Left lung (tissue), 10 donors: ENCODE measurements around the gene DLGAP1. TPM values are rescaled to one million over a fixed set of nuclear protein-coding genes. Genes with fewer than 3 reads are reported as not detected.
A peak's percentile ranks its signal among the peaks of the same experiment; 100 is the strongest.

Source experiments
- ATAC-seq: fragments of 200-7000 bp; cut with Tn5 transposase; one replicate; pipeline ENCODE4 v1.9.1; 2020; ENCODE audit warnings: moderate library complexity
- DNase-seq, 4 donors: peaks; one replicate each; pipeline ENCODE4 v3.0.0-alpha.2; 2013 to 2020
- H3K27ac ChIP-seq, 2 donors: fragments of 200-600 bp; sonication (generic) in 1 of 2; one replicate each; pipeline versions ENCODE4 v1.5.0 to v1.8.0; 2020 to 2021
- H3K27me3 ChIP-seq, 2 donors: fragments of 200-600 bp; sonication (generic) in 1 of 2; one replicate each; pipeline versions ENCODE4 v1.5.0 to v1.8.0; 2020 to 2021
- H3K36me3 ChIP-seq, 2 donors: fragments of 200-600 bp; sonication (generic) in 1 of 2; one replicate each; pipeline versions ENCODE4 v1.5.0 to v1.8.0; 2020 to 2021
- H3K4me1 ChIP-seq, 2 donors: fragments of 200-600 bp; one replicate each; pipeline ENCODE4 v1.8.0; 2021
- H3K4me3 ChIP-seq, 2 donors: fragments of 200-600 bp; sonication (generic) in 1 of 2; one replicate each; pipeline versions ENCODE4 v1.5.0 to v1.8.0; 2020 to 2021; ENCODE audit warnings: mild to moderate bottlenecking in 1 of 2
- H3K9me3 ChIP-seq, 2 donors: fragments of 200-600 bp; sonication (generic) in 1 of 2; one replicate each; pipeline versions ENCODE4 v1.5.0 to v1.8.0; 2020 to 2021
- intact Hi-C, 2 donors: fragments of 100-400 bp; cut with DNase I; formaldehyde crosslinking; loops; one replicate each; pipeline versions ENCODE4 v1.11.2 to v1.14.2; 2022
- polyA plus RNA-seq, 6 donors: library from polyadenylated mRNA; unstranded; fragments of 120-200 nt; gene quantifications; one replicate each; pipeline ENCODE4 v1.2.1, GENCODE V29; 2013; ENCODE audit not compliant: insufficient read length in 6 of 6
- total RNA-seq, 2 donors: library from RNA; stranded (reverse); fragmentation: NEBNext Ultra II Directional; extraction: Animal tissue kit (Norgen Biotek cat#: 25700); gene quantifications; one replicate each; pipeline ENCODE4 v1.2.1, GENCODE V29; 2021
- TF ChIP-seq, protein P1 (sequence below), 2 donors: fragments of 200-600 bp; sonication (generic) in 1 of 2; IDR thresholded peaks; one replicate each; pipeline versions ENCODE4 v1.5.0 to v1.8.0; 2021; ENCODE audit warnings: antibody characterized with exemption in 2 of 2
- donor health status: DM: no; HTN: yes; CAD: no.
- donor health status: DM: no; HTN: no; CAD: no.

Gene DLGAP1
- total and polyA plus RNA-seq, 8 donors = 1.6 to 4.0 (median 2.1) TPM

DNA sequence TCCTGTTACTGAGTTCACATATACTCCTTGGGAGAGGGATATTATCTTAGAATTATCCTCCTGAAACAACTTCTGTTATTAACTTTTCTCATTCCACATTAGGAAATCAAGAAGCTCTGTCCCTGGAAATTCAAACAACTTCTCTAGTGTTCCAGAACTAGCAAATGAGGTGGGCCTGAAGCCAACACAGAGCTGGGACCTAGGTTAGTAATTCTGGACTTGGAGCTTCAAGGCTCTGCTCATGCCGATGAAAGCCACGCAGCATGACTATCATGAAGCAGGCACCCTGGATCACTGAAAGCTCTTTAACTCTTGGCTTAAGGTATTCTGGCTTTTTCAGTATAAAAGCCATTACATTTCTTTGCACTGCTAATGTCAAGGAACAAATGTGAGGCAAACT lies 762.4 kb downstream of the DLGAP1 start:
- TF ChIP-seq, protein P1, sequence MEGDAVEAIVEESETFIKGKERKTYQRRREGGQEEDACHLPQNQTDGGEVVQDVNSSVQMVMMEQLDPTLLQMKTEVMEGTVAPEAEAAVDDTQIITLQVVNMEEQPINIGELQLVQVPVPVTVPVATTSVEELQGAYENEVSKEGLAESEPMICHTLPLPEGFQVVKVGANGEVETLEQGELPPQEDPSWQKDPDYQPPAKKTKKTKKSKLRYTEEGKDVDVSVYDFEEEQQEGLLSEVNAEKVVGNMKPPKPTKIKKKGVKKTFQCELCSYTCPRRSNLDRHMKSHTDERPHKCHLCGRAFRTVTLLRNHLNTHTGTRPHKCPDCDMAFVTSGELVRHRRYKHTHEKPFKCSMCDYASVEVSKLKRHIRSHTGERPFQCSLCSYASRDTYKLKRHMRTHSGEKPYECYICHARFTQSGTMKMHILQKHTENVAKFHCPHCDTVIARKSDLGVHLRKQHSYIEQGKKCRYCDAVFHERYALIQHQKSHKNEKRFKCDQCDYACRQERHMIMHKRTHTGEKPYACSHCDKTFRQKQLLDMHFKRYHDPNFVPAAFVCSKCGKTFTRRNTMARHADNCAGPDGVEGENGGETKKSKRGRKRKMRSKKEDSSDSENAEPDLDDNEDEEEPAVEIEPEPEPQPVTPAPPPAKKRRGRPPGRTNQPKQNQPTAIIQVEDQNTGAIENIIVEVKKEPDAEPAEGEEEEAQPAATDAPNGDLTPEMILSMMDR (IDR thresholded peaks at IDR 0.05) = no peak
- H3K9me3 ChIP-seq = no peaks in the 10 kb centered on the region
- no peak overlapping the region for H3K4me3 ChIP-seq
- DNase-seq (no peak), ATAC-seq (peak; percentile 48)
- no peaks in the 10 kb centered on the region for H3K36me3 ChIP-seq
- H3K27ac ChIP-seq = no peak overlapping the region
- H3K27me3 ChIP-seq = no peaks in the 10 kb centered on the region
- intact Hi-C loops = no loop called here
- peaks cover 0 to 2% of the 10 kb centered on the region in 2 donors for H3K4me1 ChIP-seq

- Histone ChIP-seq H3K4me3 (no peak overlapping the region), H3K9me3 (no peaks in the 10 kb centered on the region), H3K27me3 (no peaks in the 10 kb centered on the region), H3K36me3 (no peaks in the 10 kb centered on the region), H3K4me1 (peaks cover 0 to 2% of the 10 kb centered on the region in 2 donors), H3K27ac (no peak overlapping the region)
- intact Hi-C loops = no loop called here
- ATAC-seq (peak; percentile 75), DNase-seq (no peak)
- TF ChIP-seq, protein P1 (IDR thresholded peaks at IDR 0.05) = no peak
Measured at GRCh38 chr18:3692113-3692621, 762.9 kb downstream of the DLGAP1 start.

GRCh38 chr18:3691705-3692104 lies 763.4 kb downstream of the DLGAP1 start:
- DNase-seq (no peak), ATAC-seq (no peak)
- Histone ChIP-seq H3K36me3 (no peaks in the 10 kb centered on the region), H3K27me3 (no peaks in the 10 kb centered on the region), H3K9me3 (no peaks in the 10 kb centered on the region), H3K4me3 (no peak overlapping the region), H3K27ac (no peak overlapping the region), H3K4me1 (peaks cover 0 to 2% of the 10 kb centered on the region in 2 donors)
- TF ChIP-seq, protein P1 (IDR thresholded peaks at IDR 0.05) = no peak
- intact Hi-C loops = no loop called here

- H3K36me3 ChIP-seq = no peaks in the 10 kb centered on the region
- no peak overlapping the region for H3K4me3 ChIP-seq
- H3K27me3 ChIP-seq = no peaks in the 10 kb centered on the region
- no peak overlapping the region for H3K27ac ChIP-seq
- H3K4me1 ChIP-seq = peaks cover 0 to 2% of the 10 kb centered on the region in 2 donors
- TF ChIP-seq, protein P1 (IDR thresholded peaks at IDR 0.05) = no peak
- H3K9me3 ChIP-seq = no peaks in the 10 kb centered on the region
- DNase-seq (no peak), ATAC-seq (no peak)
- intact Hi-C loops = no loop called here
Measured at GRCh38 chr18:3690764-3691066, 764.4 kb downstream of the DLGAP1 start.

DNA sequence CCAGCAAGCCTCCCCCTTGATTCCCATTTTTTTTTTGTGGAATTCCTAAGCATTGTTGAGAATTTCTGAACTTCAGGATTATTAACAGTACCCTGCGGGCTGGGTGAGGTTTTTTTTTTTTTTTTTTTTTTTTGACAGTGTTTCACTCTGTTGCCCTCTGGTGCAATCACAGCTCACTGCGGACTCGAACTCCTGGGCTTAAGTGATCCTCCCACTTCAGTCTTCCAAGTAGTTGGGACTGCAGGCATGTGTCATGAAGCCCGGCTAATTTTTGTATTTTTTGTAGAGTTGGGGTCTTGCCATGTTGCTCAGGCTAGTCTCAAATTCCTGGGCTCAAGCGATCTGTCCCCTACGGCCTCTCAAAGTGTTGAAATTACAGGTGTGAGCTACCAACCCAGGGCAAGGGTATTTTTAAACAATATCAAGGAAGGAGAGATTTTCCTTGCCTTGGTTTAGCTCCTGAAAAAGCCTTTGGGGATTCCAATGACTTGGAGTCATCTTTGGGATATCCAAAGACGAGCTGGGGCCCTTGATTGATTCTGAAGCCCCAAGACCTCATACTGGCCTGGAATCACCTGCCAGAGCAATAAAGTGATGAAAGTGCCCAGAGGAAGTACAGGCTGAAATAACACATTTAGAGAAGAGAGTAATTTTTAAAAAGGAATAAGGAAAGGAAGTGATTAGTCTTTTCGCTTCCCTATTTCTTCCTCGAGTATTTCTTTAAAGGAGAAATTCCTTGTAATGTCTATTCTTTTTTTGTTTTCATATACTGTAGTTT lies 764.9 kb downstream of the DLGAP1 start:
- Histone ChIP-seq H3K27me3 (no peaks in the 10 kb centered on the region), H3K4me1 (peaks cover 0 to 2% of the 10 kb centered on the region in 2 donors), H3K4me3 (no peak overlapping the region), H3K27ac (no peak overlapping the region), H3K36me3 (no peaks in the 10 kb centered on the region), H3K9me3 (no peaks in the 10 kb centered on the region)
- DNase-seq (no peak), ATAC-seq (no peak)
- TF ChIP-seq, protein P1 (IDR thresholded peaks at IDR 0.05) = no peak
- intact Hi-C loops = no loop called here
